ENCODE data around the gene RPL28.

The RPL28 gene

DNA sequence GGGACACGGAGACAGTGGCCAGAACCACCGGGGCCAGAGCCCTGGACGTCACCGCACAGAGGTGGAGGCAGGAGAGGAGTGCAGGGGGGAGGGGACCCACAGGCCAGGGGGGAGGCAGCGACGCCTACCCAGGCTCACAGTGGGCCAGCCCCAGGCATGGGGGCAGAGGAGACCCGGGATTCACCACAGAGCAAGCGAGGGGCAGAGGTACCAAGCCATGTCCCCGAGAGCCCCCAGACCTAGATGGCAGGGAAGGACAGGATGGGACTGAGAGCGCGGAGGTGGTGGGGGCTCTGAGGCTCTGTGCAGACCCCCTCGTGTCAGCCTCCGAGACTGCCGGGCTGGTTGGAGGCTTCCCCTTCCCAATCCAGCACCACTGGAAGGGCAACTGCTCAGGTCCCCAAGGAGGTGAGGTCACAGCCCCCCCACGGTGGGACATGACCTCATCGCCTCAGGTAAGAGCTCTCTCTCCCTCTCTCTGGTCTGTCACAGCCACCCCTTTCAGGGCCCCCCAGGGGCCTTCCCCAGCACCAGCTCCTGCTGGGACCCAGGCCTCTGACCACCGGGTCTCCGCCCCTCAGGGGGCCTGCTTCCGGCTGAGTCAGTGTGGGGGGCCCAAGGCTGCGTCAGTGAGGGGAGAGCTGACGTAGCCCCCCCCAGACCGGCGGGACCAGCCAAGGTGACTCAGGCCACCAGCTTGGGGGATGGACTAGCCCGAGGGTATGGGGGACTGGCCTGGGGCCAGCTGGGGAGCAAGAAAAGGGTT is 13.2 kb upstream of the RPL28 start:
- in situ Hi-C loops (cut with MboI; ENCODE audit: low sequenced_read_pairs) = no loop called here

- in situ Hi-C loops (cut with MboI; ENCODE audit: low sequenced_read_pairs) = no loop called here
Observed at GRCh38 chr19:55373306-55373992, 12.3 kb upstream of the RPL28 start.

- in situ Hi-C loops (cut with MboI; ENCODE audit: low sequenced_read_pairs) = no loop called here
Observed at GRCh38 chr19:55373993-55374757, 11.6 kb upstream of the RPL28 start.

- in situ Hi-C loops (cut with MboI; ENCODE audit: low sequenced_read_pairs) = no loop called here
Observed at GRCh38 chr19:55376241-55376933, 9.3 kb upstream of the RPL28 start, which contains the start of gene TMEM190. Gene TMEM190, plus strand, starts transcription at chr19:55376826. Its CDS starts 28 bp downstream, at chr19:55376854.

DNA sequence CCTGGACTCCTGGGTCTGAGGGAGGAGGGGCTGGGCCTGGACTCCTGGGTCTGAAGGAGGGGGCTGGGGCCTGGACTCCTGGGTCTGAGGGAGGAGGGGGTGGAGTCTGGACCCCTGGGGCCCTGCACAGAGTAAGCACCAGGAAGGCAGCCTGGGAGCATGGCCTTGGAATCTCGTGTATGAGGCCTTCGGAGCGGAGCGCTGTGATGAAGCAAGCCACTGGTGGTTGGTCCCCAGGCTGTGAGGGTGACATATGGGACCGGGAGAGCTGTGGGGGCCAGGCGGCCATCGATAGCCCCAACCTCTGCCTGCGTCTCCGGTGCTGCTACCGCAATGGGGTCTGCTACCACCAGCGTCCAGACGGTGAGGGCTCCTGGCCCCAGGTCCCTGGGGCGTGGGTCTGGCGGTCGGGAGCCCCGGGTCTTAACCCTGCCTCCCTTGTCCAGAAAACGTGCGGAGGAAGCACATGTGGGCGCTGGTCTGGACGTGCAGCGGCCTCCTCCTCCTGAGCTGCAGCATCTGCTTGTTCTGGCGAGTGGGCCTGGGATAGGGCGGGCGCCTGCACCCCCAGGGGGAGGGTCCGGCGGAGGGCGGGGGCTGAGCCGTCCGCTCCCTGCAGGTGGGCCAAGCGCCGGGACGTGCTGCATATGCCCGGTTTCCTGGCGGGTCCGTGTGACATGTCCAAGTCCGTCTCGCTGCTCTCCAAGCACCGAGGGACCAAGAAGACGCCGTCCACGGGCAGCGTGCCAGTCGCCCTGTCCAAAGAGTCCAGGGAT is 8.2 kb upstream of the RPL28 start:
- in situ Hi-C loops (cut with MboI; ENCODE audit: low sequenced_read_pairs) = no loop called here

DNA sequence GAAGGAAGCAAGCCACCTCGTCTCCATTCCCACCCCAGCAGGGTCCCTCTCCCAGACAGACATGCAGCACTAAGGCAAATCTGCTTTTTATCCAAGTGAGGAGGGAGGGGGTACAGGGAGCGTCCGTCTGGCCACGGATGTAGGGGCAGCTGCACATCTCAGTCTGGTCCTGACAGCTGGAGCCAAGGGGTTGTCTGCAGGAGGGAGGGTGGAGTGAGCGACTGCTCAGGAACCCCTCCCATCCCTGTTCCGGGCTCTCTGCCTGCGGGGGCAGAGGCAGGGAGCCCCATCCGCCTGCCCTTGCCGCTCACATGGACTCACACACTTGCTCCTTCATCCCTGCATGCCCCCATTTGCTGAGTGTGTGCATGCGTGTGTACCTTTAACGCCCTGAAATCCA is 6.6 kb upstream of the RPL28 start:
- in situ Hi-C loops (cut with MboI; ENCODE audit: low sequenced_read_pairs) = no loop called here

- in situ Hi-C loops (cut with MboI; ENCODE audit: low sequenced_read_pairs) = no loop called here
Observed at GRCh38 chr19:55382013-55382412, 3.7 kb upstream of the RPL28 start.

DNA sequence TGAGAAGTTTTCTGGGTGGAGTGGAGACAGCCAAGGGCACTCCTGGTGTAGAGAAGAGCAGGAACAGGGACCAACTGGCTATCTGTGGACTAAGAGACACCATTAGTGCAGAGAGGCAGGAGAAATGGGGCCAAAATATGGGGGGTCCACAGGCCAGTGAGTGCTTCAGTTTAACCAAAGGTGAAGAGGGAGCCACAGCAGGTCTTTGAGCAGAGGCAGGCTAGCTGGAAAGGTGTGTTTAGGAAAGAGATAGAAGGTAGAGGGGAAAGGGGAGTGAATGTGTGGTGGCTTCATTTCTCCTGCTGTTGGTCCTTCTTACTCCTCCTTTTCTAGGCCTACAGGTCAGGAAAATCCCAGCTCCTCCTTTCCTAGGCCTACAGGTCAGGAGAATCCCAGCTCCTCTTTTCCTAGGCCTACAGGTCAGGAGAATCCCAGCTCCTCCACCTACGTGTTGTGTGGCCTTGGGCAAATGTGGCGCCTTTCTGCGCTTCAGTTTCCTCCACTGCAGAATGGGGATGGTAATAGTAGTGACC is 3.1 kb upstream of the RPL28 start:
- in situ Hi-C loops (cut with MboI; ENCODE audit: low sequenced_read_pairs) = no loop called here

GRCh38 chr19:55383279-55384130 is 2.2 kb upstream of the RPL28 start:
- in situ Hi-C loops (cut with MboI; ENCODE audit: low sequenced_read_pairs) = no loop called here

GRCh38 chr19:55384131-55384919 is 1.4 kb upstream of the RPL28 start, which contains the start of gene TMEM238:
Gene TMEM238, minus strand, starts transcription at chr19:55384292. Its CDS starts 33 bp downstream, at chr19:55384259.
- in situ Hi-C loops (cut with MboI; ENCODE audit: low sequenced_read_pairs) = no loop called here

DNA sequence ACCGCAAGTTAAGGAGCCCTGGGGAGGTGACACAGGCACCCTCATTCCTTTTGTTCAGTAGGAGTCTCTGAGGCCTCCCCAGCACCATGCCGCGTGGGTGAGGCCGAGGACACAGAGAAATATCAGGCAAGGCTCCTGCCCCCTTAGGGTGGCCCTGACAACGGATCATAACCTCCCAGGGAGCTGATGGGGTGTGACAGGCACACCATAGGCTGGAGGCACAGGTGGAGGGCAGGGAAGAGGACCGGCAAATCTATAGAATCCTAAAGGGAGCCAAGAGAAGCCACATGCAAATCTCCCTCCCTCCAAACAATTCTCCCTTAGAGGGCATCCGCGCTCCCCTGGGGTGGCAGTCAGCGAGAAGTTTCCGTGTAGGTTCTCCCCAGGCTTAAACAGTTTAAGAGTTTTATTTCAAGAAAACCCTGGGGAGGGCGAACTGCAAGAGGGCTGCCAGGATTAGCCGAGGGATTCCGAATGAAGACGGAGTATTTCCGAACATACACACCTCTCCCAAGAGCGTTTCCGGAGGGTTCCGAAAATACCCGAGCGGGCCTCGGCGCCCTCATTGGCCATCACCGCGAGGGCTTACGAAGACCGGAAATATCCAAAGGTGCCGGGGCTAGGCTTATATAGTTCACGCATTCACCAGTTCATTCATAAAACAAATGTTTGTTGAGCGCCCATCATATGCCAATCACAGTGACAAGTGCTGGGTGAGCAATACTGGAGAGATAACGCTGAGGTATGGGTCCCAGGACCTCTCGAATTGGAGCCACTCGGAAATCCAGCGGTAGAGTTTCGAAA is 610 bp upstream of the RPL28 start:
- in situ Hi-C loops (cut with MboI; ENCODE audit: low sequenced_read_pairs) = no loop called here

GRCh38 chr19:55386493-55386971 is 800 bp downstream of the RPL28 start:
- in situ Hi-C loops (cut with MboI; ENCODE audit: low sequenced_read_pairs) = no loop called here

- in situ Hi-C loops (cut with MboI; ENCODE audit: low sequenced_read_pairs) = no loop called here
Observed at GRCh38 chr19:55387736-55388497, 2.2 kb downstream of the RPL28 start.

- in situ Hi-C loops (cut with MboI; ENCODE audit: low sequenced_read_pairs) = no loop called here
Observed at GRCh38 chr19:55389386-55390317, 3.9 kb downstream of the RPL28 start.

DNA sequence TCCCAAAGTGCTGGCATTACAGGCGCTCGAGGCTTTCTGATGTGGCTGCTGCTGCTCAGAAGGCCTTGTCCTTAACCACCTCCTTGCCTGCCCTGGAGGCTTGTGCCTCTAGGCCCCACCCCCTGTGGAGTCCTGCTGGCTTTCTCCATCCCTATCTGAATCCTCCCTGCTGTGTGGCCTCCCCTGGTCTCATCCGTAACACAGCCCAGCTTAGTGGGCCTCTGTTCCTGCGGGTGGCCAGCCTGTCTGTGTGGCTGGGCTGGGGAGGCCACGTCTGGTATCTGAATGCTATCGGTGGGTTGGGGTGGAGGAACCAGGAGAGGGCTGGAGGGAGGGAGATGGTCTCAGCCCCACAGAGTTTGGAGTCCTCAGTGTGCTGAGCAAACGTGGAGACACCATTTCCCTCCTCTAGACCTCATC is 4.7 kb downstream of the RPL28 start:
- in situ Hi-C loops (cut with MboI; ENCODE audit: low sequenced_read_pairs) = no loop called here

Measured in HL-60/S4 treated with retinoic acid at 250 ng/mL for 4 days and 3 days (cell line).